ENCODE results near the gene CDK17.
A peak's percentile ranks its signal among the peaks of the same experiment; 100 is the strongest.

Gene CDK17

GRCh38 chr12:96233939-96234461 lies 166.2 kb downstream of the CDK17 start:
- no peak for TF ChIP-seq TAF1 (IDR thresholded peaks at IDR 0.05; ENCODE audit: borderline replicate concordance, insufficient read depth, low read length)
- no peak for TF ChIP-seq SIN3A (IDR thresholded peaks at IDR 0.05; ENCODE audit: borderline replicate concordance, insufficient read depth, low read length)
- no peak for TF ChIP-seq POLR2AphosphoS5 (IDR thresholded peaks at IDR 0.05; ENCODE audit: low read depth, low read length)
- no peak for TF ChIP-seq REST (IDR thresholded peaks at IDR 0.05; ENCODE audit: insufficient read depth in 1 of 2, low read depth in 2 of 2, low read length in 2 of 2)
- no peak for TF ChIP-seq FOXP2 (optimal IDR thresholded peaks at IDR 0.05; ENCODE audit: borderline replicate concordance, extremely low read depth, extremely low read length, insufficient read depth)

- TF ChIP-seq SIN3A (IDR thresholded peaks at IDR 0.05; ENCODE audit: borderline replicate concordance, insufficient read depth, low read length) (no peak), TAF1 (IDR thresholded peaks at IDR 0.05; ENCODE audit: borderline replicate concordance, insufficient read depth, low read length) (no peak), REST (IDR thresholded peaks at IDR 0.05; ENCODE audit: insufficient read depth in 1 of 2, low read depth in 2 of 2, low read length in 2 of 2) (no peak), FOXP2 (optimal IDR thresholded peaks at IDR 0.05; ENCODE audit: borderline replicate concordance, extremely low read depth, extremely low read length, insufficient read depth) (no peak), POLR2AphosphoS5 (IDR thresholded peaks at IDR 0.05; ENCODE audit: low read depth, low read length) (no peak)
Measured at GRCh38 chr12:96233168-96233567, 167.1 kb downstream of the CDK17 start.

- no peak for TF ChIP-seq REST (IDR thresholded peaks at IDR 0.05; ENCODE audit: insufficient read depth in 1 of 2, low read depth in 2 of 2, low read length in 2 of 2)
- no peak for TF ChIP-seq TAF1 (IDR thresholded peaks at IDR 0.05; ENCODE audit: borderline replicate concordance, insufficient read depth, low read length)
- no peak for TF ChIP-seq POLR2AphosphoS5 (IDR thresholded peaks at IDR 0.05; ENCODE audit: low read depth, low read length)
- no peak for TF ChIP-seq SIN3A (IDR thresholded peaks at IDR 0.05; ENCODE audit: borderline replicate concordance, insufficient read depth, low read length)
- TF ChIP-seq FOXP2 (optimal IDR thresholded peaks at IDR 0.05; ENCODE audit: borderline replicate concordance, extremely low read depth, extremely low read length, insufficient read depth) = no peak
Measured at GRCh38 chr12:96230646-96231045, 169.6 kb downstream of the CDK17 start.

GRCh38 chr12:96228566-96229248 lies 171.5 kb downstream of the CDK17 start:
- TF ChIP-seq FOXP2 (optimal IDR thresholded peaks at IDR 0.05; ENCODE audit: borderline replicate concordance, extremely low read depth, extremely low read length, insufficient read depth) (no peak), POLR2AphosphoS5 (IDR thresholded peaks at IDR 0.05; ENCODE audit: low read depth, low read length) (no peak), REST (IDR thresholded peaks at IDR 0.05; ENCODE audit: insufficient read depth in 1 of 2, low read depth in 2 of 2, low read length in 2 of 2) (peak in 1 of 2 experiments; percentile 64; a peak in 2 of 4 replicates), TAF1 (IDR thresholded peaks at IDR 0.05; ENCODE audit: borderline replicate concordance, insufficient read depth, low read length) (no peak)
